Gastroesophageal sphincter (tissue), 3 donors: ENCODE measurements around the gene CCDC187.

Experiments
- CTCF ChIP-seq, 4 experiments: fragments of 200-600 bp in 2 of 4; fragments of 450-650 bp in 2 of 4; sonication (generic) in 1 of 4; IDR thresholded peaks; one replicate each; pipeline ENCODE4 v1.5.1; 2017 to 2019; ENCODE audit warnings: antibody characterized with exemption in 4 of 4, mild to moderate bottlenecking in 2 of 4, moderate library complexity in 2 of 4
- EP300 ChIP-seq: sonication (generic); formaldehyde crosslinking; IDR thresholded peaks from one replicate; pipeline ENCODE4 v1.6.1; 2017; ENCODE audit warnings: antibody characterized with exemption, mild to moderate bottlenecking
- POLR2AphosphoS5 ChIP-seq: sonication (generic); formaldehyde crosslinking; IDR thresholded peaks from one replicate; pipeline ENCODE4 v1.6.1; 2017; ENCODE audit warnings: antibody characterized with exemption

GRCh38 chr9:136318776-136319241, 14.9 kb upstream of the CCDC187 start:
- no peak for TF ChIP-seq EP300
- TF ChIP-seq CTCF (IDR thresholded peaks at IDR 0.05), result no peak
- no peak for TF ChIP-seq POLR2AphosphoS5
